Astrocyte (in vitro differentiated cells and primary cell): Measurements from ENCODE around the gene EXOG. TPM values are rescaled to one million over a fixed set of nuclear protein-coding genes. Genes with fewer than 3 reads are reported as not detected.

Source experiments
- DNase-seq: peaks from one replicate; pipeline ENCODE4 v3.0.0-alpha.2; 2010; ENCODE audit warnings: low read depth
- FAIRE-seq: peaks from 2 replicates; lab custom pipeline; 2011; peaks lifted over from hg19 to GRCh38; lab: Jason Lieb, UNC
- H2AFZ ChIP-seq: 2 replicates; pipeline ENCODE4 v1.6.0; 2012; ENCODE audit warnings: low read depth, low read length, inconsistent platforms
- H3K27ac ChIP-seq: 2 replicates; pipeline ENCODE4 v1.5.1; 2011; ENCODE audit warnings: low read depth, low read length, inconsistent platforms
- H3K27me3 ChIP-seq: 2 replicates; pipeline ENCODE4 v1.6.0; 2011; ENCODE audit warnings: low read length, inconsistent platforms; ENCODE audit not compliant: insufficient read depth
- H3K36me3 ChIP-seq: 2 replicates; pipeline ENCODE4 v1.5.1; 2011; ENCODE audit warnings: low read length, inconsistent platforms; ENCODE audit not compliant: insufficient read depth
- H3K4me1 ChIP-seq: 2 replicates; pipeline ENCODE4 v1.5.1; 2011; ENCODE audit warnings: low read length, inconsistent platforms; ENCODE audit not compliant: insufficient read depth
- H3K4me2 ChIP-seq: 2 replicates; pipeline ENCODE4 v1.6.0; 2012; ENCODE audit warnings: low read length, inconsistent platforms
- H3K4me3 ChIP-seq: 2 replicates; pipeline ENCODE4 v1.5.1; 2011; ENCODE audit warnings: low read depth, mild to moderate bottlenecking, low read length, inconsistent platforms; ENCODE audit not compliant: insufficient read depth
- H3K79me2 ChIP-seq: 2 replicates; pipeline ENCODE4 v1.6.0; 2012; ENCODE audit warnings: mild to moderate bottlenecking, low read length, inconsistent platforms; ENCODE audit not compliant: insufficient read depth
- H3K9ac ChIP-seq: 2 replicates; pipeline ENCODE4 v1.6.0; 2012; ENCODE audit warnings: mild to moderate bottlenecking, low read length, inconsistent platforms
- H3K9me3 ChIP-seq: 2 replicates; pipeline ENCODE4 v1.5.1; 2012; ENCODE audit warnings: low read depth, mild to moderate bottlenecking, low read length, inconsistent platforms; ENCODE audit not compliant: insufficient read depth
- H4K20me1 ChIP-seq: 2 replicates; pipeline ENCODE4 v1.6.0; 2012; ENCODE audit warnings: low read length, inconsistent platforms; ENCODE audit not compliant: insufficient read depth
- H3K27ac Mint-ChIP-seq: one replicate; pipeline ENCODE4 v1.8.0; 2021; ENCODE audit warnings: mild to moderate bottlenecking, mixed read lengths; ENCODE audit not compliant: unreplicated experiment
- H3K27me3 Mint-ChIP-seq: one replicate; pipeline ENCODE4 v1.8.0; 2021; ENCODE audit warnings: low read depth, mixed read lengths; ENCODE audit not compliant: unreplicated experiment
- H3K36me3 Mint-ChIP-seq: one replicate; pipeline ENCODE4 v1.8.0; 2021; ENCODE audit warnings: low read depth, mixed read lengths; ENCODE audit not compliant: unreplicated experiment
- H3K4me1 Mint-ChIP-seq: one replicate; pipeline ENCODE4 v1.8.0; 2021; ENCODE audit warnings: low read depth, mixed read lengths; ENCODE audit not compliant: unreplicated experiment
- H3K4me3 Mint-ChIP-seq: one replicate; pipeline ENCODE4 v1.8.0; 2021; ENCODE audit warnings: mild to moderate bottlenecking, moderate library complexity, mixed read lengths; ENCODE audit not compliant: unreplicated experiment
- H3K9me3 Mint-ChIP-seq: one replicate; pipeline ENCODE4 v1.8.0; 2021; ENCODE audit warnings: mild to moderate bottlenecking, mixed read lengths; ENCODE audit not compliant: unreplicated experiment
- CTCF ChIP-seq: IDR thresholded peaks from 2 replicates; pipeline ENCODE4 v1.5.1; 2011; ENCODE audit warnings: low read depth, mild to moderate bottlenecking, inconsistent platforms, low read length, moderate library complexity; ENCODE audit not compliant: insufficient read depth
- EZH2 ChIP-seq: IDR thresholded peaks from 2 replicates; pipeline ENCODE4 v1.6.1; 2012; ENCODE audit warnings: mild to moderate bottlenecking, low read length, inconsistent platforms; ENCODE audit not compliant: insufficient read depth
- total RNA-seq: library from RNA; stranded (reverse); gene quantifications from 2 replicates; pipeline ENCODE4 v1.2.1, GENCODE V29; 2021

EXOG gene
- total RNA-seq, 1 donor from 2014 or later, result 11.5 TPM

DNA sequence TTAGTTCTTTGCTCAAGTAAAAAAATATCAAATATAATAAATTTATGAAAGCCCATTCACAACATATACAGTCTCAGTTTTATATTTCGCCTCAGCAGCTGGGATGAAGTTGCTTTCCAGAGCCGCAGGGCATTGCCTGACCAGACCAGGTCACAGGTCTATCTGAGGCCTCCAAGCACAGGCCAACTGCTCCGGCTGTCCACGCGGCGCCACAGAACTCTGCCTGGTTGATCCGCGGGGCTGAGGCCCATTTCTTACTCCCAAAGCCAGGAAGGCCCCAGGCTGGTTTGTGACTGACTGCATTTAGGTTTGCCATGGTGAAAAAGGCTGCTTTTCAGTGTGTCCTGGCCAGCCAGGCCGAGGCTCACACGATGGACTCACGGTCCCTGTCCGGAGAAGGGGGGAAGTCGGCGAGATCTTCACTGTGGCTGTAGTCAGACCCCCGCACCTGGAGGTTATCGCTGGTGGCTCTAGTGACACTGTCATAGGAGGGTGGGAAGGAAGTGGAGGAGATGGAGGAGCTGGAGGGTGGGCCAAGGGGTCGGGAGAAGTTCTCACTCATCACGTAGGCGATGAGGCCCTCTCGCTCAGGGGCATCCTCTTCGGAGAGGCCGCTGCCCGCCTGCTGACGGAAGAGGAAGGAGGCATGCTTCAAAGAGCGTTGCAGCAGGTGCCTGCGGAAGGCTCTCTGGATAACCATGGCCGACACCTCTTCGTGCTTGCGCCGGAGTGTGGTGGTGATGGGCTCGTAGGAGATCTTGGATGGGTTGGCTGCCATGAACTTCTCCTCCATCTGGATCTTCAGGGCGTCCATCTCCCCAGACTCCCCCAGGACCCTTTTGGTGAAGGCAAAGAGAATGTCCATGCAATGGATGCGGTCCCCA lies 54.1 kb downstream of the EXOG start:
- Mint-ChIP-seq H3K36me3 (peaks cover 3% of the 10 kb centered on the region), H3K9me3 (peaks cover 1% of the 10 kb centered on the region), H3K4me3 (no peak overlapping the region), H3K4me1 (peaks cover 11% of the 10 kb centered on the region), H3K27me3 (peaks cover 17% of the 10 kb centered on the region), H3K27ac (no peak overlapping the region)
- no peak for FAIRE-seq
- no peaks in the 10 kb centered on the region for H3K9me3 ChIP-seq
- no peaks in the 10 kb centered on the region for H3K79me2 ChIP-seq
- no peak overlapping the region for H3K4me3 ChIP-seq
- H3K9ac ChIP-seq, result no peak overlapping the region
- no peak for TF ChIP-seq EZH2
- TF ChIP-seq CTCF, result no peak
- no peak for DNase-seq
- H3K4me2 ChIP-seq, result no peak overlapping the region
- H3K36me3 ChIP-seq, result no peaks in the 10 kb centered on the region
- no peaks in the 10 kb centered on the region for H4K20me1 ChIP-seq
- H3K4me1 ChIP-seq, result no peaks in the 10 kb centered on the region
- H3K27me3 ChIP-seq, result no peaks in the 10 kb centered on the region
- no peak overlapping the region for H3K27ac ChIP-seq
- no peak overlapping the region for H2AFZ ChIP-seq

DNA sequence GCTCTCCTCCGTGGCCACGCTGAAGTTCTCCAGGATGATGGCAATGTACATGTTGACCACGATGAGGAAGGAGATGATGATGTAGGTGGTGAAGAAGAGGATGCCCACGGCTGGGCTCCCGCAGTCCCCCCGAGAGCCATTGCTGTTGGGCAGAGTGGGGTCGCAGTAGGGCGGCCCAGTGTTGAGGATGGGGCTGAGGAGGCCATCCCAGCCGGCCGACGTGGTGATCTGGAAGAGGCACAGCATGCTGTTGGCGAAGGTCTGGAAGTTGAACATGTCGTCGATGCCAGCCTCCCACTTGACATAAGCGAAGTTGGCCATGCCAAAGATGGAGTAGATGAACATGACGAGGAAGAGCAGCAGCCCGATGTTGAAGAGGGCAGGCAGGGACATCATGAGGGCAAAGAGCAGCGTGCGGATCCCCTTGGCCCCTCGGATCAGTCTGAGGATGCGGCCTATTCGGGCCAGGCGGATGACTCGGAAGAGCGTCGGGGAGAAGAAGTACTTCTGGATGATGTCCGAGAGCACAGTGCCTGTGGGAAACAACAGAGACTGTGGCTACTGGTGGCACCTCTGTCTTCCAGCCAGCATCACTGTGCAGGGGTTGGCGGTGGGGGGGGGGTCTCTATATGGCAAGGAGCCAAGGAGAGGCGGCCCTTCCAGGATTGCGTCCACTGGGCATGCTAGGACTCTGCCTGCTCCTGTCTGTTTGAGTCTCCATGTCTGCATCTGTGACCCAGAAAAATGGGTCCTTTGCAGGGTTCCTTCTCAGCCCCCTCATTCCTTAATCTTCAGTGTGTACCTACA lies 55.1 kb downstream of the EXOG start:
- Histone ChIP-seq H3K79me2 (no peaks in the 10 kb centered on the region), H3K4me2 (no peak overlapping the region), H3K36me3 (no peaks in the 10 kb centered on the region), H2AFZ (no peak overlapping the region), H3K9me3 (no peaks in the 10 kb centered on the region), H3K4me1 (no peaks in the 10 kb centered on the region), H4K20me1 (no peaks in the 10 kb centered on the region), H3K9ac (no peak overlapping the region), H3K27me3 (no peaks in the 10 kb centered on the region), H3K27ac (no peak overlapping the region), H3K4me3 (no peak overlapping the region)
- H3K27ac Mint-ChIP-seq, result no peak overlapping the region
- H3K36me3 Mint-ChIP-seq, result peaks cover 3% of the 10 kb centered on the region
- TF ChIP-seq EZH2, result no peak
- no peak for TF ChIP-seq CTCF
- H3K4me1 Mint-ChIP-seq, result peaks cover 6% of the 10 kb centered on the region
- FAIRE-seq (no peak), DNase-seq (no peak)
- H3K4me3 Mint-ChIP-seq, result no peak overlapping the region
- H3K27me3 Mint-ChIP-seq, result peaks cover 12% of the 10 kb centered on the region
- peaks cover 1% of the 10 kb centered on the region for H3K9me3 Mint-ChIP-seq
